Activated CD8-positive, alpha-beta memory T cell treated with anti-CD3 and anti-CD28 coated beads for 4 hours (primary cell): ENCODE measurements around the gene SLC25A24.
"Not testable (repeated sequence)": the region's sequence is repeated elsewhere in the genome, so short reads cannot be mapped to it uniquely, and the experiment has no call there.

ENCODE experiments used
- DNase-seq, 2 donors: peaks; one replicate each; pipeline ENCODE4 v3.0.0-alpha.2; 2020; ENCODE audit warnings: low read depth in 2 of 2

The SLC25A24 gene

DNA sequence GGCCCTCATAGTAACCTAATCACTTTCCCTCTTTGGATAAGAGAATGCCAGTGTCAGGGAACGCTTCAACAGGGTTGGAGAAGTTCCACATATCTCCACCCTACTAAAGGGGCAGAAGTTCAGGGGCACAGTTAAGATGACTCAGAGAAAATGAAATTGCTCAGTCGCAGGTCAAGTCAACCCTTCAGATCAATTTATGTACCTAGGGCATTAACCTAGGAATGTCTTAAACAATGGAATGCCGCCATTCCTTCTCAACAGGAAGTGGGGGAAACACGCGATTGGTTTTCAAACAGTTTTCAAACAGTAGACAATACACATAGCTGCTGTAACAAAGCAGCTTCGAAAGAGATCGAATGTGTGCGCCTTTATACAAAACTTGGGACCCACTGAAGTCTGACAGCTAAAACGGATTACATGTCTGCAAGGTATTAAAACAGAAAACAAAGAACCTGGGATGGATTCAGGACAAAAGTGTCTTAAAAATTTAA, 897 bp downstream of the SLC25A24 start:
- no peak for DNase-seq

DNA sequence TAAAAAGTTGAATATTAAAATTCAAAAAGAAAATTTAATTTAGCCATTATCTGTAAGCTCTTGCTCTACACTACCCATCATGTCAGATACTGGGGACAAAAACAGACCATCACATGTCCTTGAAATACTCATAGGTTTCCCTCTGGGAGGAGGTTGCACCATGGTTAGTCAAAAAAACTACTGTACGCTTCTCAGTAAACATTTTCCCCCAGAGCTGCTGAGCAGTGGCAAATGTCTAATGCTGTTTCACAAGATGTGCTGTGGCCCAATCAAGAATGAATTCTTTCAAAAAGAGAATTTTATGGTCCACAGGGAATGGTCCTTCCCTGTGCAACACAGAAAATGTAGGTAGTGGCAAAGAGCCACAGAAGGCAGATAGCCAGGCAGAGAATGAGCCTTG, 6.1 kb downstream of the SLC25A24 start:
- no peak for DNase-seq

DNA sequence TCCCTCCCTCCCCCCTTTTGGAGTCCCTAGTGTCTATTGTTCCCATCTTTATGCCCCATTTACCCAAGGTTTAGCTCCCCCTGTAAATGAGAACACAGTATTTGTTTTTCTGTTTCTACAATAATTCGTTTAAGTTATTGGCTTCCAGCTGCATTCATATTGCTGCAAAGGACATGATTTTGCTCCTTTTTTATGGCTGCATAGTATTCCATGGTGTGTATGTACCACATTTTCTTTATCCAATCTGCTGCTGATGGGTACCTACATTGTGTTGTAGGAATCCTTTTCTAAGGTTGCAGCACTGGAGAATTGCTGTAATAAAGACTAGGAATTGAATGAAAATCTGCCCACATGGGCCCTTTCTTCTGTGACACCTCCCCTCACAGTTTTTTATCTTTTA, 6.8 kb downstream of the SLC25A24 start:
- no peak for DNase-seq

DNA sequence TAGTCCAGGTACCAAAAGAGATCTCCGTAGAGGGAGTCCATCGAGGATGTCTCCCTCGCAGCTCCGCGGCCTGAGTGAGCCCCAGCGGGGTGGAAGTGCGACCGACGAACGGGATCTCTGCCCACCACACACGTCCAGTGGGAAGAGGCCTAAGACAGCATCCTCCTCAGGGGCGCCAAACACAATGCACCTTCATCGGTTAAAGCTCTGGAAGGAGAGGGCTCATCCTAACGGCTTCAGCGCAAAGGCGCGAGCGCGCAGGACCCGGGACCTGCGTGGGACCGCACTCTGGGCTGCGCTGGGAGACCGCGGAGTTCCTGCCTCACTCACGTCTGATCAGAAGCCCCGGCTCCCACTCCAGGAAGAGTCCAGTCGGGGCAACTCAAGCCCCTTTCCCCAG, 7.6 kb downstream of the SLC25A24 start:
- DNase-seq: no peak

DNA sequence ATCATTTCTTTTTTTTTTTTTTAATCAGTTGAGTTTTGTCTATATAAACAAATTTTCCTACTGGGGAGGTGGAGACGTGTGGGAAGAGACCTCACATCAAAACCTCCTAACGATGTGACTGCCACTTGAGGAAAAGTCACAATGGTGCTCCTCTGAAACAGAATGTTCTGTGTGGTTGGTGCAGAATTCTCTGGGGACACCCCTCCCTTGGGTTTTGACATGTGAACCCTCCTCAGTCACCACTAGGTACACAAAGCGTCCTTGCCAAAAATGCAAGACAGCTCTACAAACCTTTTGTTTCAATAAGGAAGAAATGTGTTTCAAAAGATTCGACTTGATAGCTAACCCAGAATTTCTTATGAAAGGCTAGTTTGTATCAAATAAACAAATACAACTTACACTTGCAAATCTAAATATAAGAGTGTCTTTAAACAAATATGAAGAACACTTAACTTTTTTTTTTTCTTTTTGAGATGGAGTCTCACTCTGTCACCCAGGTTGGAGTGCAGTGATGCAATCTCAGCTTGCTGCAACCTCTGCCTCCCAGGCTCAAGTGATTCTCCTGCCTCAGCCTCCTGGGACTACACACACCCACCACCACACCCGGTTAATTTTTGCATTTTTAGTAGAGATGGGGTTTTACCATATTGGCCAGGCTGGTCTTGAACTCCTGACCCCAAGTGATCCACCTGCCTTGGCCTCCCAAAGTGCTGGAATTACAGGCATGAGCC, 9.3 kb downstream of the SLC25A24 start:
- DNase-seq: no peak

DNA sequence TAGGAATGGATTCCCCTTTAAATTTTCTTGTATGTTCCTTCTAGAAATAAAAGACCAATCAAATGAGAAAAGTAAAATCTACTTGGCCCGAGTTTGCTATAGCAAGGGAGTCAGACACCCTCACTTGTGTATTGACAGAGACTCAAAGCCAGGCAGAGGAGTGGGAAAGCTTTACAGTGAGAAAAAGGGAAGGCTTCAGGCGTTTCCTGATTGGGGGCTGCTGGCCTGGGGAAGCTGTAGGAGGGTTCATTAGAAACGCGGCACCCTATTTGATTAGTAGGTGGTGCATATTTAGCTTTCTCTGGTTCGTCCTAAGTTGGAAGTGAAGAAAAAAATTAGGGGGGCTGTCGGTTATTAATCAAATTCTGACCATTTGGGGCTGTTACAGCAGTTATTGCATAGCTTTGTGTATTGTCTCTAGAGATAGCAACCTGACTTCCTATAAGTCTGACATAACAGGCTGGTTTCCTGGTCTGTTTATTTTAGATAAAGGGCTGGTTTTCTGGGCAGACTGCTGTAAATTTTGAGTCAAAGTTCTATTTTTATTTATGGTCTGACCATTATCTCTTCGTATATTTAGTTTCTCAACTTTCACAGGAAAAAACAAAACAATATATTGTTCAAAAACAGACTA, 10.0 kb downstream of the SLC25A24 start:
- no peak for DNase-seq

DNA sequence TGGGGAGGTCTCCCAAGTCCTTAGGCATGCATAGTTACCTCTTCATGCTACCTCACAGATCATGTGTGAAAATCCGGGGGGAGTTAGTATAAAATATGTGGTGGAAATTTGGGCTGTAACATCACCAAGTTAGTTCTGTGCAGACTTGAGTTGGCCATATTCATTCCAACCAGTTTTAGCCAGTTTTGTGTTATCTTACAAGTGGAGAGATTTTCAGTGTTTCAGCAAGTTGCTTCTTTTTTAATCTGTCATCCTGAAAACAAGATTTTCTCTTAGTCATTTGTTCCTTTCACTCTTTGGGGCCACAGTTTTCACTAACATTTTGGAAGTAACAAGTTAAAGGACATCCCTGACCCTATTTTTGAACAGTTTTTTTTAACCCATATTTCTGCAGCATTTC, 11.3 kb downstream of the SLC25A24 start:
- DNase-seq: no peak

DNA sequence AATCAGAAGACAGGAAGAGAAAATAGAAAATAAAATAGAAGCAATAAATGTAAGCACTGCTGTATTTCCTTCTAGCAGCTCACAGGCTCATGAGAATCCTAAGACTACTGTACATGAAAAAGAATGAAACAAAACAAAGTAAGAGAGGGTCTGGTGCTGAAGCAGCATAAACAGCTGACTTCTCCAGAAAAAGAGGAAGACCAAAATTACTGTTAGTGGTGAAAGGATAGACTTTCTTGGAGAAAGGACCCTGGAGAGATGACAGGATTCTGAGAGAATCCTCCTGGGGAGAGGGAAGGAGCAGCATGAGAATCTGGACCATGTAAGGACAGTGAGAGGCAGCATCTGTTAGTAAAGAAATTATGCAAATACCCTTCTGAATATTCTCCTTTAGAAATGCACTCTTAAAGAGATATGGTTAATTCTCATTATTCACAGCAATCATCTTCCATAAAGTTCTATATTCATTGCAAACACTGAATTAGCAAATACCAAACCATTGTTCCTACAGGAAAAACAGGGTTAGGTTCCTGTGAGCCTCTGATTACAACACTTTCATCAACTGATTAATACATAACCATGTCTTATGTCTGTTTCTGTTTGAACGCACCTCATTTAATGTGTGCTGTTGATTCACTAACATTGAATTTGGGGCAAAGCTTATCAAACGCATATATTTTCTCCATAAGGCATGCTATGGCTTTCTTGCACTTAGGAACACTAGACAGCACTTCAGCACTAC, 17.0 kb downstream of the SLC25A24 start:
- DNase-seq: no peak

DNA sequence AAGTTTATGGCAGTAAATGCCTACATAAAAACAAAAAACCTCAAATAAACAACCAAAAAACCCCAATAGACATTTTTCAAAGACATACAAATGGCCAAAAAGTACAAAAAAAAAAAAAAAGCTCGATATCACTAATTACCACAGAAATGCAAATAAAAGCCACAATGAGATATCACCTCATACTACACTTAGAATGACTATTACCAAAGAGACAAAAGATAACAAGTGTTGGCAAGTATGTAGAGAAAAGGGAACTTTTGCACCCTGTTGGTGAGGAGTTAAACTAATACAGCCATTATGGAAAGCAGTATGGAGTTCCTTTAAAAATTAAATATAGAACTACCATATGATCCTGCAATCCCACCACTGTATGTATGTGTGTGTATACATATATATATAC, 21.1 kb downstream of the SLC25A24 start:
- DNase-seq: no peak

DNA sequence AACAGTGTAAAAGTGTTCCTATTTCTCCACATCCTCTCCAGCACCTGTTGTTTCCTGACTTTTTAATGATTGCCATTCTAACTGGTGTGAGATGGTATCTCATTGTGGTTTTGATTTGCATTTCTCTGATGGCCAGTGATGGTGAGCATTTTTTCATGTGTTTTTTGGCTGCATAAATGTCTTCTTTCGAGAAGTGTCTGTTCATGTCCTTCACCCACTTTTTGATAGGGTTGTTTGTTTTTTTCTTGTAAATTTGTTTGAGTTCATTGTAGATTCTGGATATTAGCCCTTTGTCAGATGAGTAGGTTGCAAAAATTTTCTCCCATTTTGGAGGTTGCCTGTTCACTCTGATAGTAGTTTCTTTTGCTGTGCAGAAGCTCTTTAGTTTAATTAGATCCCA, 37.7 kb downstream of the SLC25A24 start:
- DNase-seq: not testable (repeated sequence)

DNA sequence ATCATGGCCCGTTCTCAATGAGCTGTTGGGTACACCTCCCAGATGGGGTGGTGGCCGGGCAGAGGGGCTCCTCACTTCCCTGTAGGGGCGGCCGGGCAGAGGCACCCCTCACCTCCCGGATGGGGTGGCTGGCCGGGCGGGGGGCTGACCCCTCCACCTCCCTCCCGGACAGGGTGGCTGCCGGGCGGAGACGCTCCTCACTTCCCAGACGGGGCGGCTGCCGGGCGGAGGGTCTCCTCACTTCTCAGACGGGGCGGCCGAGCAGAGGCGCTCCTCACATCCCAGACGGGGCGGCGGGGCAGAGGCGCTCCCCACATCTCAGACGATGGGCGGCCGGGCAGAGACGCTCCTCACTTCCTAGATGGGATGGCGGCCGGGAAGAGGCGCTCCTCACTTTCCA, 40.2 kb downstream of the SLC25A24 start:
- DNase-seq: not testable (repeated sequence)

DNA sequence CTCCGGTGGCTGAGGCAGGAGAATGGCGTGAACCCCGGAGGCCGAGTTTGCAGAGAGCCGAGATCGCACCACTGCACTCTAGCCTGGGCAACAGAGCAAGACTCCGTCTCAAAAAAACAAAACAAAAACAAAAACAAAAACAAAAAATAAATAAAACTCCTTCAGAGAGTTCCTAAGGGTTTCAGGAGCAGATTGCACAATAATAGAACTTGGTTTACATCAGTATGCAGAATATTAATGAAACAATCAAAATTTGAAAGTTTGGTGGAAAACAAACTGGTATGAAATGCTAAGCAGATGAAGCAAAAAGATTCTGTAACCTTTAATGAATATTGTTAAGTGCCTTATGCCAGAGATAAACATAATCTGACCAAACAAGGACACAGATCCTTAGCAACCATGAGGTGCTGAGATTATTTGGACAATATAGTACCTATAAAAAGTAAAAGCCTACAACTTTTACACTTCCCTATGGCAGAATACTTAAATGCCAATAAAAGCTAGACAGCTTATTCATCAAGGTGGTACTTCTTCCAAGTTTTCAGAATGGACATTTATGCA, 41.2 kb downstream of the SLC25A24 start:
- no peak for DNase-seq

DNA sequence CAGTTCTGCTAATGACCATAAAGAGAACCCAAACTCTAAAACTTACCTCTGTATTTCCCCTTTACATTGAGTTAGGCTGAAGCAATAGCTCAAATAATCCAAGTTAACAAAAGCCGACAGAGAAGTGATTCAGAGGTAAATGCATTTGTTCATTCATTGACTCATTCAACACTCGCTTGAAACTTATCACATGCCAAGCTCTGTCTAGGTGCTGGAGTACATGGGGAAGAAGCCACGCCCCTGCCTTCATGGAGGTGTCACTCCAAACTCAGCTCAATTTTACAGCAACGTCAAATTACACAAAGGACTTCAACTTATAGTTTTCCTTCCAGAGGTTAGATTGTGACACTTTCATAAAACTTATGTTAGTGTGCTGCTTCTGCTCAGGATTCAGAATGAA, 45.8 kb downstream of the SLC25A24 start:
- no peak for DNase-seq

DNA sequence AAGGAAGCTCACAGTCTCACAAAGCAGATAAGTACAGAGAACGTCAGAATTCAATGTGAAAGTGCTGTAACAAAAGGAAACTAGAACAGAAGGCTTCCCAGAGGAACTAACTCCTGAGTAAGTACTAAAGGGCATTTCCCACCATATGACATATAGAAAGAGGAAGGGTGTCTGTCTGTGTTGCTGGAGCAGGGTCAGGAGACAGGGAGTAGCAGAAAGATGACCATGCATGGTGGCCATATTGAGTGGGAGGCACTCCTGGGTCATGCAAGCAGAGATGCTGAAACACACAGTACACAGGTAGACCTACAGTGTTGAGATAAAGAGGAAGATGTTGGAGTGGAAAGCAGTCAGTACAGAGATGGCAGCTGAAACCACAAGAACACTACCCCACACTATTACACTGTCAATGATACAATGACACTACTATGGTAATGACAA, 47.3 kb downstream of the SLC25A24 start:
- DNase-seq: no peak

DNA sequence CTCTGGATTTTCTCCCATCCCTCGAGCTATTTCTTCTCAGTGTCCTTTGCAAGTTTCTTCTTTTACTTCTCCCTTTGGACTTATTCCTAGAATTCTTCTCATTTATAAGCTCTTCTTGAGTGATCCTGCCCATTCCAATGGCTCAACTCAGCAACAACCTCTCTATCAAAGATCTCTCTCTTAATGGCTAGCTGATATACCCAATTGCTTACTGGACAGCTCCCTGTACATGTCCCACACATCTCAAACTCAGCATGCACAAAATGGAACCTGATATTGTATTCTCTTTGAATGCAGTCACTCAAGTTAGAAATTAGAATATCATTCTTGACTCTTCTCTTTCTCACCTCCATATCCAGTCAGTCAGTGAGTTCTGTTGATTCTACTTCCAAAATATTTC, 48.6 kb downstream of the SLC25A24 start:
- DNase-seq: no peak

DNA sequence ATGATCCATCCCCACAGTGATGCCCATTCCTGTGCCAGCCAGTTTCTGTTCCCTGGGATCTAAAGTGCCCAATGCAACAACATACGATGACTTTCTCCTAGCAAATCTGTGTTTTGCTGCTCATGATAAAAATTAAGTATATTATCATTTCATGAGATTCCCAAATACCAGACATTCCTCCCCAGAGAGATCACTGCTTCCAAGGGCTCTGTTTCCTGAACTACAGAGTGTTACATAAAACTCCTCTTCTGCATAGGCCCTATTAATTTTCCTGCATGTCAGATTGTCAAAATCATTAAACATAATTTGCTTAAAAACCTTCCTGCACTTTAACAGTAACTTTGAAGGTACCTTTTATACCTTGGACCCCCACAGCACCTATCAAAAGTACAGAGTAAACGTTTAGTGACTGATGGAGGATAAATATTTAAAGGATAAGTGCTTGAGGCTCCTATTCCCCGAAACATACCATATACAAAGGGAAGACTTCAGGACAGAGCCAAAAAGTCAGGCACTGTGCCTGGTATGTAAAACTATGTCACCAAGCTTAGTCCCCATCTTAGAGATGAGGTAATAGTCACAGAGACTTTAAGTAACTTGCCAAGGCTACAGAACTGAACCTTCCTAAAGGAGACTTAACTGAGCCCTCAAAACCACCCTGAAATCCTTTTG, 50.2 kb downstream of the SLC25A24 start:
- no peak for DNase-seq

DNA sequence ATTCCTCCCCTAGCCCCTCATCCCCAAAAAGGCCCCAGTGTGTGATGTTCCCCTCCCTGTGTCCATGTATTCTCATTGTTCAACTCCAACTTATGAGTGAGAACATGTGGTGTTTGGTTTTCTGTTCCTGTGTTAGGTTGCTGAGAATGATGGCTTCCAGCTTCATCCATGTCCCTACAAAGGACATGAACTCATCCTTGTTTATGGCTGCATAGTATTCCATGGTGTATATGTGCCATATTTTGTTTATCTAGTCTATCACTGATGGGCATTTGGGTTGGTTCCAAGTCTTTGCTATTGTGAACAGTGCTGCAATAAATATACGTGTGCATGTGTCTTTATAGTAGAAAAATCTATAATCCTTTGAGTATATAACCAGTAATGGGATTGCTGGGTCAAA, 55.6 kb downstream of the SLC25A24 start:
- DNase-seq: not testable (repeated sequence)

DNA sequence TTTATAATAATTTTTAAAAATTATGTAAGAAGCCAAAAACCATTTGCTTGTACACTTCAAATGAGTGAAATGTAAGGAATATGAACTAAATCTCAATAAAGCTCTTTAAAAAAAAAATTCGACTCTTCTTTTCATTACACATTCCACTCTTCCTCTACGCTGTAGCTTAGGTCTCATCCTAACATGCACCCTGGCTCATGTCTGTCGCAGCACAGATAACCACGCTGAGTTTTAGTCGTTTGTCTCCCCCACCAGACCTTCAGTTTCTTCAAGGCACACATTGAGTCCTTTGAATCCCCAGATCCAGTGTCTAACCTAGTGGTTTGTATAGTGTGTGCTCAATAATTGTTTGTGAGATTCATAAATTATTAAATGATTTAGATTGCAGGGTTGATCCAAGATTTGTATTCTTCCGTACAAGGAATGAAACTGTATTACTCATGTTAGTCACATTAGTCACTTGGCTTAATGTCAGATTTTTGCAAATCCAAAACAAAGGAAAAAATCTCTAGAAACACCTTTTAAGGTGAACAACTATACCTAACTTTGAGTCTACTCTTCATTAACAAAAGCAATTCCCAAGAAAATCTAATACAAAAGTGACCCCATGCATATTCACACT, 57.3 kb downstream of the SLC25A24 start:
- no peak for DNase-seq

DNA sequence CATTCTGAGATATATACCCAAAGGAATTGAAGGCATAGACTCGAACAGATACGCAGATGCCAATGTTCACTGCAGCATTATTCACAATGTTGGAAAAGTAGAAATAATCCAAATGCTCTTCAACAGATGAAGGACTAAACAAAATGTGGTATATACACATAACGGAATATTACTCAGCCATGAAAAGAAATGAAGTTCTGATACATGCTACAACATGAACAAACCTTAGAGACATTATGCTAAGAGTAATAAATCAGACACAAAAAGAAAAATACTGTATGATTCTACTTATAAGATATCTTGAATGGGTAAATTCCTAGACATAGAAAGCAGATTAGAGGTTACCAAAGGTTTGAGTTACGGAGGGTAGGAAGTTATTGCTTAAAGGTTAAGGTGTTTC, 57.9 kb downstream of the SLC25A24 start:
- no peak for DNase-seq

DNA sequence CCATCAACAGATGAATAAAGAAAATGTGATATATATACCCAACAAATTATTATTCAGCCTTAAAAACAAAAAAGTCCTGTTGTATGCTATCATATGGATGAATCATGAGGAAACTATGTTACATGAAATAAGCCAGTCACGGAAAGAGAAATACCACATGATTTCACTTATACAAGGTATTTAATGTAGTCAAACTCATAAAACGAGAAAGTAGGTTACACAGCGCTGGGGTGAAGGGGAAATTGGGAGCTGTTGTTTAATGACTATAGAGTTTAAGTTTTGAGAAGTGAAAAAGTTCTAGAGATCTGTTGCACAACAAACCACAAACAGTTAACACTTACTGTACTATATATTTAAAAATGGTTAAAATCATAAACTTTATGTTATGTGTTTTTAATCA, 58.5 kb downstream of the SLC25A24 start:
- no peak for DNase-seq

DNA sequence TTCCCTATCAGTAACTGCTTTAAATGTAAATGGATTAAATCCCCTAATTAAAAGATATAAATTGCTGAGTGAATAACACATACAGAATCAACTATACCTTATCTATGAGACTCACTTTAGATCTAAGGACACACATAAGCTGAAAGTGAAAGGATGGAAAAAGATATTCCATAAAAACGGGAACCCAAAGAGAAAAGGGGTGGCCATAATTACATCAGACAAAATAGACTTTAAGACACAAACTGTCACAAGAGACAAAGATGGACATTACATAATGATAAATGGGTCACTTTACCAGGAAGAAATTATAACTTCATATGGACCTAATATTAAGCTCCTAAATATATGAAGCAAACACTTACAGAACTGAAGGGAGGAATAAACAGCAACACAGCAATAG, 59.2 kb downstream of the SLC25A24 start:
- no peak for DNase-seq
